PC-3 (cell line): ENCODE results near the gene MRPS18B.

Experiments
- CTCF ChIP-seq: fragments of 300-600 bp; sonication (generic); conservative IDR thresholded peaks from 2 replicates; pipeline ENCODE4 v1.5.1; 2017; ENCODE audit warnings: antibody characterized with exemption, low read depth, mild to moderate bottlenecking, low read length
- EZH2 ChIP-seq: fragments of 300-600 bp; sonication (generic); IDR thresholded peaks from one replicate; pipeline ENCODE4 v1.6.1; 2017; ENCODE audit warnings: antibody characterized with exemption, mild to moderate bottlenecking, low read length; ENCODE audit not compliant: unreplicated experiment
- EZH2phosphoT487 ChIP-seq: fragments of 300-600 bp; sonication (generic); IDR thresholded peaks from 2 replicates; pipeline ENCODE4 v1.6.1; 2018; ENCODE audit warnings: mild to moderate bottlenecking, antibody characterized with exemption, low read length, borderline replicate concordance

DNA sequence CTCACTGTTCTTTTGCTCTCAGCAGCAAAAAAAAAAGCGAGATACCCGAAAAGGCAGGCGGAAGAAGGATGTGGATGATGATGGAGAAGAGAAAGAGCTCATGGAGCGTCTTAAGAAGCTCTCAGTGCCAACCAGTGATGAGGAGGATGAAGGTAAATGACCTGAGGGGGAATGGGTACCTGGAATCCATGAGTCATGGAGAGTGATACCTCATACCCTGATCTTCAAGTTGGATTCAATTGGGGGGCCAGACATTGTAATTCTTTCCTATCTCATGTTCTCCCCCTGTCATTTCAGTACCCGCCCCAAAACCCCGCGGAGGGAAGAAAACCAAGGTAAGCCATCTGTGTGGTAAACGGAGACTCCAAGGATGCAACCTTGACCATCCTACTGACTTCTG lies 39.6 kb upstream of the MRPS18B start:
- TF ChIP-seq CTCF (no peak), EZH2phosphoT487 (no peak), EZH2 (no peak)
